C1 segment of cervical spinal cord (tissue), 14 donors: ENCODE measurements around the gene CXCL10.
"Not testable (repeated sequence)": the region's sequence is repeated elsewhere in the genome, so short reads cannot be mapped to it uniquely, and the experiment has no call there.

Experiments
- DNase-seq, 14 donors: peaks; one replicate each; lab custom pipeline; 2025; lab: John Stamatoyannopoulos, UW

Gene CXCL10

DNA sequence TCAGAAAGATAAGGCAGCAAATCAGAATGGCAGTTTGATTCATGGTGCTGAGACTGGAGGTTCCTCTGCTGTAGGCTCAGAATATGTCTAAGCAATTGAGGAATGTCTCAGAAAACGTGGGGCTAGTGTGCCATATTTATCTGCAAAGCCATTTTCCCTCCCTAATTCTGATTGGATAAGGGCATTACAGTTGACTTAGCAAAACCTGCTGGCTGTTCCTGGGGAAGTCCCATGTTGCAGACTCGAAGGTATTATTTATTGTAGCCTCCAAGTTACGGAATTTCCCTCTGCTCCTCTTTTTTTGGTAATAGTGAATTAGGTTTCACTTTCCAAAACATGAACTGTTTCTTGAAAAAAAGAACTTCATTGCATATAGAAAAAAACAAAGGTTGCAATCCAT is at the start of gene CXCL10:
Gene CXCL10 (minus strand): TSS at position 109 of the 400 bp plus-strand sequence. CDS start 66 bp downstream, at position 43.
- no peak for DNase-seq

DNA sequence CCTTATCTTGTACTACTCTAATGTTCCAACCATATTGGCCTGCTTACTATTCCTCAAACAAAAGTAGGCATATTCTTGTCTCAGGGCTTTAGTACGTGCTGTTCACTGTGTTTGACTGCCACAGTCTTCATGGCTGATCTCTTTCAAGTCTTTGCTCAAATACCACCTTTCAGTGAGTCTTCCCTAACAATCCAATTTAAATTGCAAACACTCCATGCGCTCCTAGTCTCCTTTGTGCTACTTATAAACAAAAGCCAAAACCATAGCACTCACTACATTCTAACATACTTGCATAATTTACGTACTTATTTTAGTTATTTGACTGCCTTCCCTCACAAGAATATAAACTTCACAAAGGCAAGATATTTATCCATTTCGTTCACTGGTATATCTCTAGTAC is 49.5 kb upstream of the CXCL10 start:
- DNase-seq, result no peak

DNA sequence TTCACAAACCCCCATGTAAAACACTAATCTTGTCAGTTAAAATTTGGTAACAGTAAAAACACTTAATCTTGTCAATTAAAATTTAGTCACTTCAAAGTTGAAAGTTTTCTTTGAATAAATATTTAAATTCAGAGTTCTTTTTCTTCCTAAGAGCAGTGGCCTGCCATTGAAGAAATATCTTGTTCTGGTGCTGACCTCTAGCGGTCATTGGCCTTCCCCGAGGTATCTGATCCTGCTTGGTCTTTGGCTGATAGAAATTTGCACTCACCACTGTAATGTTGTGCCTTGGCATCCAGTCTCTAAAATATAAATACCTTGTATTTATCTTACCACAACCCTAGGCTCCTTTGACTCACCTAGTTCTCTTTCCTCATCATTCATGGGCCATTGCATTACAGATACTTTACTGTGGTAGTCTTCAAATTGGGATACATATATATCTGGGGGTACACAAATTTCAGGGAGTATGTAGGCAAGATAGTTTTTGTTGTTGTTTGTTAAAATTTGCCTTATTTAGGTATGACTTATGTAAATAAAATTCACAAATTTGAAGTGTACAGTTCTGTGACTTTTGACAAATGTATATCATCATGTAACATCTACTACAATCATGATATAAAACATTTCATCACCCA is 44.5 kb upstream of the CXCL10 start:
- peak in 11 of 14 donors; percentile 3 to 47 (median 31) for DNase-seq

DNA sequence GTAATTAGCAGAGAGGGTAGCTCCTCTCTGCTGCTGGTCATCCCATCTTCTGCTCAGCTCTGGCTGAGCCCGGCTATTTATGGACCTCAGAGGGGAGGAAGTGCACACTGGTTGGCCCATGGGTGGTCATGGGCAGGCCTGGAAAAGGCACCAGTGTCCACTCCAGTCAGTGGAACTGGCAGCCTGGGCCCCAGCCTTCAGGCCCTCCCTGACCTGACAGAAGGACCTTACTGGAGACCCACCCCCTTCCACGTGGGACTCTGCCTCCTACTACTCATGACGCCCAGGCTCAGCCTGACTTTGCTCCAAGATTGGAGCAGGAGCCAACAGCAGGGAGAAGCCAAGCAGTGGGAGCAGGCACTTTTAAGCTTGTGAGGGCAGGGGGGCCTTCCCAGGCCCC is 43.2 kb upstream of the CXCL10 start:
- DNase-seq, result no peak

DNA sequence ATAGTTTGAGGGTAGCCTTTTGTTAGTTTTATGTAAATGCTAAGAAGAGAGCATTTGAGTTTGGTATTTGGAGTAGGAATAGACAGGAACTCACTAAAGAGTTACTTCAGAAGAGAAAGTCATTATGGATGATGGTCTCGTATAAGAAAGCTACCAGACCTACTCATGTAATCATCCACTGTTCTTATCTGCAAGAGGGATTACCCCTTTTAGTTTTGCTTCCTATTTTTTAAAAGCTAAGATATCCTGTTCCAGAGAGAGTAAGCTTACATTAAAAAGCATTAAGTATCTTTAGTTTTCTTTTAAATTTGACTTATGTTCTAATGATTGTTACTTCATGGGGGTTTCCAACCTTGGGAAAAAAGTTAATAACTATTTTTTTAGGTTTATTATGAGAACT is 38.7 kb upstream of the CXCL10 start:
- no peak for DNase-seq

DNA sequence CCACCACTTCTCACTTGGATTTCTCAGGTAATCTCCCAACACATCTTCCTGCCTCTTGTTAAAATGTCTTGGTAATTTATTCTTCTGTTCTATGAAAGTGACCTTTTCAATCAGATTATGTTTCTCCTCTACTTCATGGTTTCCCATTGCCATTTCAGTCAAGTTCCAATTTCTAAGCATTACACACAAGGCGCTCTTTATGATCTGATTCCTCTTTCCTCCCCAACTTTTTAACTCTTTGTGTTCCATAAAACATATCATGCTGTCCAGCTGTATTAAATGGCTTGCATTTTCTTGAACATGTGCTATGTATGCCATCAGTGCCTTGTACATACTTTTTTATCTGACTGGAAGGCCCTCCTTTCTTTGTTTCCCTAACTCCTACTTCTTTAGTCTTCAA is 38.1 kb upstream of the CXCL10 start:
- no peak for DNase-seq

DNA sequence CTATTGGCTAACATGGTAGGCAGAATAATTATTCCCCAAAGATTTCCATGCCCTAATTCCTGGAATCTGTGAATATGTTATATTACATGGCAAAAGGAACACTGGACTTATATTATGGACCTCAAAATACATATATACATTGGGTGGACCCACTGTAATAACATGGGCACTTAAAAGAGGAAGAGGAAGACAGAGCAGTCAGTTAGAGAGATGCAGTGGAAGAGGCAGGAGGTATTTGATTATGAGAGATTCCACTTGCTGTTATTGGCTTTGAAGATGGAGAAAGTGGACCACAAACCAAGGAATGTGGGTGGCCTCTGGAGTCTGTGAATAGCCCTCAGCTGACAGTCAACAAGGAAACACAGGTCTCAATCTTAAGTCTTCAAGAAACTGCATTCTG is 37.2 kb upstream of the CXCL10 start:
- no peak for DNase-seq

DNA sequence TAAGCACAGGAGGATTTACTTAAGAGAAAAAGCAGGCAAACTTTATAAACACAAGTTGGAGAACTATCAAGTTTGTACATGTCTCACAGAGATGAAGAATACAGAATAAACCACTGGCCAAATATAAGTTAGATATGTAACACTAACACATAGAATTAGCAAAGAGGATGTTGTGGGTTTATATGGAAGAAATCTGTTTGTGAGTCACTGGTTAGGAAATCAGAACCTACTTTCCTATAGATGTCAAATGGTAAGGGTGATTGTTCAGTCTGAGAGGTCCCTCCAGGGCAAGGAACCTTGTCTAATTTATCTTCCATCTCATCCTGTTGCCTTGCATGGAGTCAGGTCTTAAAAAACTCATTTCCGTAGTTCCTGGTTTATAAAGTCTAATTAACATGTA is 36.5 kb upstream of the CXCL10 start:
- no peak for DNase-seq

DNA sequence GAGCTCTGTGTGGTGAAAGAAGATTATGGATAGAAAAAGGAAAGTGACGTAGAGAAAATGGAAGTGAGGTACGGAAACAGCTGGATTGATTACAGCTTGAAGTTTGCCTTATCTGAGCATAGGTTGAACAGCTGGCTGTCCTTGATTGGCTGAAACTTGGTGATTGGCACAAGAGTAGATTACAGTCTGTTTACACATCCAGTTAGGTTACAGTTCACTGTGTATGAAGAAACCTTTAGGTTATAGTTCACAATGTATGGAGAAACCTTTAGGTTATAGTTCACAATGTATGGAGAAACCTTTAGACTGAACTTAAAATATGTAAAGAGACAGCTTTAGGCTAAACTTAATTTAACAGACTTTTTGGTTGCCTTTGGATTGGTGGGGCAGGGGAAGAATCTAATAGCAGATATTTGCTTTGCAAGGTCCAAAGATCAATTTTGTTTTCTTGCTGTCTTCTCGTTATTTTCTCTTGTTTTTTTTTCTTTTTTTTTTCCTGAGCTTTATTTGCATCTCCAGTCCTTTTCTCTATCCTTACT is 35.7 kb upstream of the CXCL10 start:
- DNase-seq, result no peak

DNA sequence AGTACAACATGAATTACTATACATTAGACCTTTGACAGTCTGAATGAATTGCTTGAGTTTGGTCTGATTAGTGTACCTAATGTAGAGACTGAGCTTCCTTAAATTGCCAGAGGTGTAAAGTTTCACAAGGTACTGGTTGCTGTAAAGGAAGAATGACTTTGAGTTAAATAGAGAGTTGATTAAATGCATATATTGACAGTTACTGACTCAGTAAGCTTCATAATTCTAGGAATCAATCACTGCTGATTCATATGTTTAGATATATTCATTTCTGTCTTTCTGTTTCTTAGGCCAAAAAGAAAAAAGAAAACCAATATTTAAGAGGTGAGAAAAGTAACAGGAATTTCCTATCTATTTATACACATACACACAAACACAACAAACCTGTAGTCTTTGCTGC is 35.0 kb upstream of the CXCL10 start:
- no peak for DNase-seq

DNA sequence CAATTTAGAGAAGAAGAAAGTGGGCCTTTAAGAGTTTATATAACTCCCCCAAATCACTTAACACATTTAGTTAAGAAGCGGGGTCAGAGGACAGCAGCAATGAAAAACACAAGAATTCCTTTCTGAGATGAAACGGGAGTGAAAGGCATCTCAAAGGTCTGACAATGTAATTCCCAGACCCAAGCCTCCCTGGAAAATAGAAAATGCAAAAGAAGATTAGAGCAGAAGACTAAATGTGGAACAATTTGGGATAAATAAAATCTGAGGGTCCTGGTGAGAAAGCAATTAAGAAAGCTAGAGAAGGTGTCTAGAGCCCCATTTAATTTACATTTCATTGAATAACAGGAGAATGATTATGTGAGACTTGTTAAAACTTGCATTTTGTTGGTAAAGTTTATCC is 32.1 kb upstream of the CXCL10 start:
- no peak for DNase-seq

DNA sequence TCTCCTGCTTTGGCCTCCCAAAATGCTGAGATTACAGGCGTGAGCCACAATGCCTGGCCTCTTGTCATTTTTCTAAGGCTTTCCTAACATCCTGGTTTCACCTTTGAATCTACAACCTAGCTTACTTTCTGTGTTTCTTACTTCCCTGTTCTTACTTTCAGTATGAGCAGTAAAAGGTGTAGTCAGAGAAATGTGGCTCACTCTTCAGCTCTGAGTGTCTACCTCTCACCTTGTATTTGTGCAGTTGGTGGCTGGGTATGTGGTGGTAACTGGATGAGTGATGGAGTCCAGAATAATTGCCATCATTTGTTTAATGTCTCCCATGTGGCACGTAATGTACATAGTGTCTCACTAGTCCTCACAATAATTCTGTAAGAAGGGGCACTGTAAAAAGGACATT is 31.7 kb upstream of the CXCL10 start:
- DNase-seq, result no peak

DNA sequence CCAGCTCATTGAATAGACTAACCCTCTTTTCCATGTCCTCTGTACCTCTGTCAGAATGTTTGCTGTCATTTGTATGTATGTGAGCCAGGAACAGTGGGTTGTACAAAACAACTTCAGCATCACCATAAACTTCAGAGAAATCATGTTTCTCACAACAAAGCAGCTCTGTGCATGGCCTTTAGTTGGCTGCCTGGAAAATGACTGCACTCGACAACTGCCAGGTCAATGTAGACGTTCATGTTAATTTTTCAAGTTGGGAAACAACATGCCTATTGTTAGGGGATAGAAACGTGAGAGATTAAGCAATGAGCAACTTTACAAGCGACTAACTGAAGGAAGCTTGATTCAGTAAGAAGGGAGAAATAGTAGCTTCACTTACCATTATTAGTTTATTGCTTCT is 30.4 kb upstream of the CXCL10 start:
- no peak for DNase-seq

DNA sequence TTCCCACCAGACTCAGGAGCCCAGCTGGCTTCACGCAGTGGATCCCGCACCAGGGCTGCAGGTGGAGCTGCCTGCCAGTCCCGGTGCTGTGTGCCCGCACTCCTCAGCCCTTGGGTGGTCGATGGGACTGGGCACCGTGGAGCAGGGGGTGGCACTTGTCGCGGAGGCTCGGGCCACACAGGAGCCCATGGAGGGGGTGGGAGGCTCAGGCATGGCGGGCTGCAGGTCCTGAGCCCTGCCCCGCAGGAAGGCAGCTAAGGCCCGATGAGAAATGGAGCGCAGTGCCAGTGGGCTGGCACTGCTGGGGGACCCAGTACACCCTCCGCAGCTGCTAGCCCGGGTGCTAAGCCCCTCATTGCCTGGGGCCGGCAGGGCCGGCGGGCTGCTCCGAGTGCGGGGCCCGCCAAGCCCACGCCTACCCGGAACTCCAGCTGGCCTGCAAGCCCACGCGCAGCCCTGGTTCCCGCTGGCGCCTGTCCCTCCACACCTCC is 27.3 kb upstream of the CXCL10 start:
- not testable (repeated sequence) for DNase-seq

DNA sequence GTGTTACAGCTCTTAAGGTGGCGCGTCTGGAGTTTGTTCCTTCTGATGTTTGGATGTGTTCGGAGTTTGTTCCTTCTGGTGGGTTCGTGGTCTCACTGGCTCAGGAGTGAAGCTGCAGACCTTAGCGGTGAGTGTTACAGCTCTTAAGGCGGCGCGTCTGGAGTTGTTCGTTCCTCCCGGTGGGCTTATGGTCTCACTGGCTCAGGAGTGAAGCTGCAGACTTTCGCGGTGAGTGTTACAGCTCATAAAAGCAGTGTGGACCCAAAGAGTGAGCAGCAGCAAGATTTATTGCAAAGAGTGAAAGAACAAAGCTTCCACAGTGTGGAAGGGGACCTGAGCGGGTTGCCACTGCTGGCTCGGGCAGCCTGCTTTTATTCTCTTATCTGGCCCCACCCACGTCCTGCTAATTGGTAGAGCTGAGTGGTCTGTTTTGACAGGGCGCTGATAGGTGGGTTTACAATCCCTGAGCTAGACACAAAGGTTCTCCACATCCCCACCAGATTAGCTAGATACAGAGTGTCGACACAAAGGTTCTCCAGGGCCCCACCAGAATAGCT is 26.6 kb upstream of the CXCL10 start:
- not testable (repeated sequence) for DNase-seq

DNA sequence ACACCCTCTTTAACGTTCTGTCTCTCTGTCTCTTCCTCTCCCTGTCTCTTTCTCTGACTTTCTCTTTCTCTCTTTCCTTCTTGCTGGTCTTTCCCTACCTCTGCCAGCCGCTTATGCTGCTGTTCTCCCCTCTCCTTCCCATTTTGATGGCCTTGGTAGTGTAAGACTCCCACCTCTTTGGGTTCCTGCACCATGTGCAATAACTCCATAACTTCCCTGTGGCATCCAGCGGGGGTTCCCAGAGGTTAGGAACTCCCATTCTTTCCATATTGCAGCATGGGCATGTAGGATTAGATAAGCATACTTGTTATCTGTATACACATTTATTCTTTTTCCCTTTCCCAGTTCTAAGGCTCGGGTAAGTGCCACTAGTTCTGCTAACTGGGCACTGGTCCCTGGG is 21.4 kb upstream of the CXCL10 start:
- not testable (repeated sequence) for DNase-seq

DNA sequence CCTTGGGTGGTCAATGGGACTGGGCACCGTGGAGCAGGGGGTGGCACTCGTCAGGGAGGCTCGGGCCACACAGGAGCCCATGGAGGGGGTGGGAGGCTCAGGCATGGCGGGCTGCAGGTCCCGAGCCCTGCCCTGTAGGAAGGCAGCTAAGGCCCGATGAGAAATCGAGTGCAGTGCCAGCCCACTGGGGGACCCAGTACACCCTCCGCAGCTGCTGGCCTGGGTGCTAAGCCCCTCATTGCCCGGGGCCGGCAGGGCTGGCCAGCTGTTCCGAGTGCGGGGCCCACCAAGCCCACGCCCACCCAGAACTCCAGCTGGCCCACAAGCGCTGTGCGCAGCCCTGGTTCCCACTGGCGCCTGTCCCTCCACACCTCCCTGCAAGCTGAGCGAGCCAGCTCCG is 20.0 kb upstream of the CXCL10 start:
- DNase-seq, result not testable (repeated sequence)

DNA sequence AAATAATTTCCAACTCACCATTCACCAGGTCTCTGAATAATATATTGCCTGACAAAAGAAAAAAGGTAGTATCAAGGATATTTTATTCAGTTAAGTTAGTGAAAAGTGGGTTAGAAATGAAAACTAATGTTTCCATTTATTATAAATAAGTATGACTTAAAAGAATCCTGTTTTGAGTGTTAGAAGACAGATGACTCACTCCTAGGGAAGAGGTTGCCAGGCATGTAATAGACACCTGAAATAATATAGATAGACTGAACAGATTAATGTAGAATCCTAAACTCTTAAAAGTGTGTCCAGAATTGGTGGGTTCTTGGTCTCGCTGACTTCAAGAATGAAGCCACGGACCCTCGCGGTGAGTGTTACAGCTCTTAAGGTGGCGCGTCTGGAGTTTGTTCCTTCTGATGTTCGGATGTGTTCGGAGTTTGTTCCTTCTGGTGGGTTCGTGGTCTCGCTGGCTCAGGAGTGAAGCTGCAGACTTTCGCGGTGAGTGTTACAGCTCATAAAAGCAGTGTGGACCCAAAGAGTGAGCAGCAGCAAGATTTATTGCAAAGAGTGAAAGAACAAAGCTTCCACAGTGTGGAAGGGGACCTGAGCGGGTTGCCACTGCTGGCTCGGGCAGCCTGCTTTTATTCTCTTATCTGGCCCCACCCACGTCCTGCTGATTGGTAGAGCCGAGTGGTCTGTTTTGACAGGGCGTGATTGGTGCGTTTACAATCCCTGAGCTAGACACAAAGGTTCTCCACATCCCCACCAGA is 19.1 kb upstream of the CXCL10 start:
- DNase-seq, result not testable (repeated sequence)

DNA sequence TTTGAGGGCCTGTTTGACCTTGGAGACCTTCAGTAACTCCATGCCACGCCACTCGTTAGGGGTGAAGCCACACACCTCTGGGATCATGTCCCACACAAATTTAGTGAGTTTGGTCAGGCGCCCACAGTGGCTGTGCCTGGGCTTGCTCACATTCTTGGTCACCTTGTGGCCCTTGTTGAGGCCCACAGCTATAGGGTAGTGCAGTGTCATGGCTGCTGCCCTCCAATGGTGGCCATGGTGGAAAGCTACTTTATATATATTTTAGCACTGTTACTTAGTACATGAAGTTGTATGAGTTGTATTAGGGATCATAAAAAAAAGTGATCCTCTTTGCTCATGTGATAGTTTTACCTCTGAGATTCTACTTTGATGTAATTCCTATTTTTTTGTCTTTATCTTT is 13.6 kb upstream of the CXCL10 start:
- DNase-seq, result no peak

DNA sequence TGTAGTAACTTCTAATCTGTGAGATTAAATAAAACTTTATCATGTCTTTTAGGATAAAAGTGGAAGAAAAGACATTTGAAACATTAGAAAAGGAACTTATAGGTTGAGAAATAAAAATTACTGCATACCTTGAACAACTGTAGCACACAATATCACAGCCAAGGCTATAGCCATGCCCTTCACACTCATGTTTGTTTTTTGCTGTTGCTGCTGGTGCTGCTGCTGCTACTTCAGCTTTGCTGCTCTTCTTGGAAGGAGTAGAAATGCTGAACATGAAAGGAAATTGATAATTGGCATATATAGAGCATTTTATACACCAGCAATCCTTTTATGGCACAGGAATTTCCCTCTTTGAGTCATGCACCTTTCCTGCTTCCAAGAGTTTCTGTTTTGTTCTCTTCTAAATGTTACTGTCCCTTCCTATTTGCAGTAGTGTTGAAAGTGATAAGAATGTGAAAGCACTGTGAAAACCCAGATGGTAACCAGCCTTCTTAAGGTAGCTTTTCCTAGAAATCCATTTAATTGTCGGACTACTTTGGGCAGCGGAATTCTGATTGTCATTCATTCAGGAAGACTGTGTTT is 12.6 kb upstream of the CXCL10 start, which contains the start of gene CXCL11:
Gene CXCL11 (minus strand): TSS at position 272 of the 582 bp plus-strand sequence. CDS start 83 bp downstream, at position 189.
- no peak for DNase-seq

DNA sequence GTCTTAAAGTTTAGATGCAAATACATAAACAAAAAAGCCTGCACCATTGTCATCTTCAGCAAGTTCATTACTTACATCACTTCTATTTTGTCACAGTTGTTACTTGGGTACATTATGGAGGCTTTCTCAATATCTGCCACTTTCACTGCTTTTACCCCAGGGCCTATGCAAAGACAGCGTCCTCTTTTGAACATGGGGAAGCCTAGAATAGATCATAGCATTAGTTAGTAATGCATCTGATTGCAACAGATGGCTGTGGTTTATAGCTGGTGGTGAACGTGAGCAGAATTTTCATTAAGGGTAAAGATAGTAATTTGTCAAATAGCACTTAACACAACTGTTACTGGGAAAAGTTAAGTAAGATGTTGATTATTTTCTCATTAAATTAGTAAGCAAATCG is 11.8 kb upstream of the CXCL10 start:
- no peak for DNase-seq

DNA sequence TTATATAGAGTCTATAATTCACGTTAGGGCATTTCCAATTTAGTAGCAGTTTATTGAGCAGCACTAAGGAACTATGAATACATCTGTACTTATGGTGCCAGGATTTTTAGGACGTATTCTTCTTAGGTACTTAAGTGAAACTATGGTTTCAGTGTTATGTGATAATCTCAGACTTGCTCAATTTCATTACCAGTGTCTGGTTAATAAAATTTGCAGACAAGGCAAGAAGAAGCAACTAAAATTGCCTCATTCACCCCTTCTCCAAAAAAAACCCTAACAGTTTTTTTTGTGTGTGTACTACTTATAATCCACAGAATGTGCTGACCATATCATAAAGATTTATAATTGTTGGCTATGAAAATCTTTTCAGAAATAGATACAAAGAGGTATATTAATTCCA is 6.0 kb upstream of the CXCL10 start:
- no peak for DNase-seq
